Adrenal gland (tissue), 12 donors: ENCODE data around the gene CST8. TPM values are rescaled to one million over a fixed set of nuclear protein-coding genes. Genes with fewer than 3 reads are reported as not detected.

Experiments
- DNase-seq, 7 donors: peaks; one replicate each; pipeline ENCODE4 v3.0.0-alpha.2; 2019 to 2020
- H3K27ac ChIP-seq, 5 donors: fragments of 200-600 bp; sonication (generic) in 4 of 5; 1 replicate in 3 of 5; 2 replicates in 2 of 5; pipeline versions ENCODE4 v1.5.1 to v1.8.0; 2016 to 2020; ENCODE audit warnings: mild to moderate bottlenecking in 1 of 5
- H3K27me3 ChIP-seq: fragments of 200-600 bp; 2 replicates; pipeline ENCODE4 v1.8.0; 2021
- H3K36me3 ChIP-seq, 2 donors: fragments of 200-600 bp; replicated peaks in 1 of 2; 1 replicate in 1 of 2; 2 replicates in 1 of 2; pipeline versions ENCODE4 v1.5.1 to v1.8.0; 2018 to 2022
- H3K4me1 ChIP-seq, 2 donors: fragments of 200-600 bp; replicated peaks in 1 of 2; 1 replicate in 1 of 2; 2 replicates in 1 of 2; pipeline versions ENCODE4 v1.5.1 to v1.8.0; 2018 to 2021
- H3K4me3 ChIP-seq, 4 donors: fragments of 200-600 bp; sonication (generic) in 3 of 4; one replicate each; pipeline ENCODE4 v1.5.1; 2016 to 2018
- H3K9me3 ChIP-seq, 3 donors: fragments of 200-600 bp; sonication (generic) in 1 of 3; replicated peaks in 1 of 3; 1 replicate in 2 of 3; 2 replicates in 1 of 3; pipeline versions ENCODE4 v1.5.1 to v1.8.0; 2016 to 2021
- CTCF ChIP-seq, 6 experiments: fragments of 450-650 bp in 4 of 6; fragments of 200-600 bp in 2 of 6; sonication (generic) in 1 of 6; IDR thresholded peaks; 1 replicate in 5 of 6; 2 replicates in 1 of 6; pipeline versions ENCODE4 v1.5.1 to v1.8.0; 2016 to 2021; ENCODE audit warnings: antibody characterized with exemption in 6 of 6, mild to moderate bottlenecking in 2 of 6, moderate library complexity in 1 of 6
- POLR2A ChIP-seq, 2 donors: fragments of 450-650 bp; IDR thresholded peaks; one replicate each; pipeline ENCODE4 v1.6.1; 2017; ENCODE audit warnings: antibody characterized with exemption in 2 of 2, mild to moderate bottlenecking in 2 of 2, moderate library complexity in 1 of 2
- WGBS, 4 donors: extraction: QIAGEN DNeasy Blood & Tissue Kit in 2 of 4; methylation state at CpG; one replicate each; pipeline versions ENCODE4 v1.1.5 to v1.1.7; 2013 to 2017; 5-methylcytosine and 5-hydroxymethylcytosine counted together
- intact Hi-C, 2 donors: fragments of 100-400 bp; cut with DNase I; formaldehyde crosslinking; loops; one replicate each; pipeline versions ENCODE4 v1.14.1 to v1.15.0; 2022 to 2023
- polyA plus RNA-seq, 3 donors: library from polyadenylated mRNA; stranded (reverse); fragments of 200-250 nt in 2 of 3; fragments of 350-450 nt in 1 of 3; fragmentation: Illumina TruSeq in 1 of 3; extraction: RNeasy Lipid Tissue Mini Kit (QIAGEN cat#74804) in 1 of 3; gene quantifications; one replicate each; pipeline ENCODE4 v1.2.3, GENCODE V29; 2013 to 2014
- total RNA-seq, 9 donors: library from RNA; depleted of rRNA in 4 of 9; stranded (reverse); fragments of >200 nt in 4 of 9; fragments of 120-200 nt in 1 of 9; fragmentation: NEBNext Ultra II Directional in 1 of 9; extraction: Animal tissue kit (Norgen Biotek cat#: 25700) in 1 of 9; gene quantifications; one replicate each; pipeline versions ENCODE4 v1.1.0 to v1.2.4, GENCODE V29; 2013 to 2023
- donor health status: healthy with polysubstance abuse.
- donor health status: Bipolar disorder and iron deficiency.
- donor health status: DM: yes; HTN: yes; CAD: no.
- donor health status: DM: no; HTN: no; CAD: no.
- donor health status: DM: no; HTN: no; CAD: no.
- donor health status: DM: yes; HTN: yes; CAD: no.

The CST8 gene
- total and polyA plus RNA-seq, 12 donors = not detected

- DNase-seq = no peak
- no peak overlapping the region for H3K4me3 ChIP-seq
- H3K36me3 ChIP-seq = no peaks in the 10 kb centered on the region
- intact Hi-C loops = no loop called here
- TF ChIP-seq CTCF (IDR thresholded peaks at IDR 0.05) (no peak), POLR2A (IDR thresholded peaks at IDR 0.05) (no peak)
- no peaks in the 10 kb centered on the region for H3K9me3 ChIP-seq
- 63 to 76% (median 67%) methylated on average over 1 of the region's 1 CpG for WGBS, 4 donors
- H3K27ac ChIP-seq = no peak overlapping the region
- no peaks in the 10 kb centered on the region for H3K4me1 ChIP-seq
- peaks cover 6% of the 10 kb centered on the region for H3K27me3 ChIP-seq
Measured at GRCh38 chr20:23497536-23497935, 6.6 kb downstream of the CST8 start.

GRCh38 chr20:23501926-23502325 is 11.0 kb downstream of the CST8 start:
- Histone ChIP-seq H3K4me1 (no peaks in the 10 kb centered on the region), H3K36me3 (no peaks in the 10 kb centered on the region), H3K27ac (no peak overlapping the region), H3K27me3 (peaks cover 6% of the 10 kb centered on the region), H3K4me3 (no peak overlapping the region), H3K9me3 (no peaks in the 10 kb centered on the region)
- intact Hi-C loops = no loop called here
- TF ChIP-seq CTCF (IDR thresholded peaks at IDR 0.05) (no peak), POLR2A (IDR thresholded peaks at IDR 0.05) (no peak)
- no peak for DNase-seq
- 81 to 89% (median 85%) methylated on average over 4 of the region's 4 CpGs for WGBS, 4 donors

- intact Hi-C loops = no loop called here
- DNase-seq = no peak
- peaks cover 6% of the 10 kb centered on the region for H3K27me3 ChIP-seq
- H3K4me1 ChIP-seq = no peaks in the 10 kb centered on the region
- no peaks in the 10 kb centered on the region for H3K36me3 ChIP-seq
- WGBS, 4 donors = 75 to 87% (median 81%) methylated on average over 14 of the region's 14 CpGs
- no peak overlapping the region for H3K4me3 ChIP-seq
- TF ChIP-seq POLR2A (IDR thresholded peaks at IDR 0.05) = no peak
- TF ChIP-seq CTCF (IDR thresholded peaks at IDR 0.05) = no peak
- H3K9me3 ChIP-seq = no peaks in the 10 kb centered on the region
- no peak overlapping the region for H3K27ac ChIP-seq
Measured at GRCh38 chr20:23503649-23504048, 12.7 kb downstream of the CST8 start.

GRCh38 chr20:23507346-23507745 is 16.4 kb downstream of the CST8 start:
- Histone ChIP-seq H3K27ac (no peak overlapping the region), H3K36me3 (no peaks in the 10 kb centered on the region), H3K27me3 (no peaks in the 10 kb centered on the region), H3K4me1 (no peaks in the 10 kb centered on the region), H3K4me3 (no peak overlapping the region), H3K9me3 (no peaks in the 10 kb centered on the region)
- intact Hi-C loops = no loop called here
- TF ChIP-seq CTCF (IDR thresholded peaks at IDR 0.05) (no peak), POLR2A (IDR thresholded peaks at IDR 0.05) (no peak)
- WGBS, 4 donors = 81 to 95% (median 85%) methylated on average over 6 of the region's 6 CpGs
- no peak for DNase-seq
